HG02852 (cell line): ENCODE data around the gene TCAP.
"Not testable (repeated sequence)": the region's sequence is repeated elsewhere in the genome, so short reads cannot be mapped to it uniquely, and the experiment has no call there.

Experiments used
- ATAC-seq: cut with Tn5 transposase; IDR thresholded peaks from one replicate; pipeline ENCODE4 v1.9.1; 2021; ENCODE audit warnings: mild to moderate bottlenecking, moderate library complexity; ENCODE audit not compliant: unreplicated experiment

TCAP gene

GRCh38 chr17:39678340-39679116, 13.4 kb downstream of the TCAP start:
- ATAC-seq = no peak

GRCh38 chr17:39679521-39680192, 14.5 kb downstream of the TCAP start:
- ATAC-seq = no peak

GRCh38 chr17:39683295-39683939, 18.3 kb downstream of the TCAP start:
- ATAC-seq = no peak

- no peak for ATAC-seq
Measured at GRCh38 chr17:39684369-39685192, 19.4 kb downstream of the TCAP start.

- no peak for ATAC-seq
Measured at GRCh38 chr17:39687101-39687545, 22.0 kb downstream of the TCAP start.

GRCh38 chr17:39687546-39688474, 22.7 kb downstream of the TCAP start, which contains the start of gene PGAP3:
TSS of gene PGAP3 (minus strand) at chr17:39688057. CDS start at chr17:39688014, 43 bp downstream.
- ATAC-seq = peak; percentile 86

- no peak for ATAC-seq
Measured at GRCh38 chr17:39688475-39688835, 23.3 kb downstream of the TCAP start.

GRCh38 chr17:39688945-39689344, 23.8 kb downstream of the TCAP start:
- no peak for ATAC-seq

GRCh38 chr17:39694593-39694992, 29.4 kb downstream of the TCAP start:
- no peak for ATAC-seq

- no peak for ATAC-seq
Measured at GRCh38 chr17:39695089-39695474, 29.9 kb downstream of the TCAP start.

GRCh38 chr17:39696731-39697130, 31.6 kb downstream of the TCAP start:
- no peak for ATAC-seq

- no peak for ATAC-seq
Measured at GRCh38 chr17:39697961-39698360, 32.8 kb downstream of the TCAP start.

GRCh38 chr17:39699157-39699817, 34.1 kb downstream of the TCAP start:
- ATAC-seq = not testable (repeated sequence)

GRCh38 chr17:39699818-39700147, 34.6 kb downstream of the TCAP start, which contains the start of gene ERBB2:
TSS of gene ERBB2 (plus strand) at chr17:39700064. CDS start at chr17:39700239, 175 bp downstream.
- no peak for ATAC-seq

GRCh38 chr17:39700148-39700987, 35.2 kb downstream of the TCAP start:
- no peak for ATAC-seq

- ATAC-seq = no peak
Measured at GRCh38 chr17:39701012-39701783, 36.0 kb downstream of the TCAP start.

- no peak for ATAC-seq
Measured at GRCh38 chr17:39701784-39702422, 36.8 kb downstream of the TCAP start.
